ENCODE data around the gene GNAI3. TPM values are rescaled to one million over a fixed set of nuclear protein-coding genes. Genes with fewer than 3 reads are reported as not detected.

GNAI3 gene
- total RNA-seq, 1 experiment from 2014 or later = 6.8 TPM

GRCh38 chr1:109513110-109513710, 35.2 kb upstream of the GNAI3 start:
- H4K20me1 ChIP-seq (ENCODE audit: low read length) = no peaks in the 10 kb centered on the region
- CTCF ChIA-PET = no interaction called here

GRCh38 chr1:109514846-109515245, 33.6 kb upstream of the GNAI3 start:
- DNase-seq = no peak
- intact Hi-C loops (cut with micrococcal nuclease) = no loop called here
- H3K9me2 ChIP-seq (replicated peaks; ENCODE audit: low read length) = no peaks in the 10 kb centered on the region
- H3K9me3 ChIP-seq (ENCODE audit: low read length) = no peaks in the 10 kb centered on the region
- H3K9ac ChIP-seq (ENCODE audit: low read length) = no peak overlapping the region
- no peaks in the 10 kb centered on the region for H3K79me2 ChIP-seq (ENCODE audit: low read length)
- H3K4me2 ChIP-seq (ENCODE audit: low read length) = no peak overlapping the region
- no peak for ATAC-seq
- no peaks in the 10 kb centered on the region for H3K36me3 ChIP-seq (ENCODE audit: low read depth, low read length)
- POLR2A ChIA-PET (ENCODE audit: unreplicated experiment) = no interaction called here
- TF ChIP-seq EZH2 (IDR thresholded peaks at IDR 0.05; ENCODE audit: low read length, unreplicated experiment) (no peak), CTCF (conservative IDR thresholded peaks at IDR 0.05; ENCODE audit: low read depth, low read length) (no peak), EZH2phosphoT487 (IDR thresholded peaks at IDR 0.05; ENCODE audit: borderline replicate concordance, low read length) (no peak)
- no peak overlapping the region for H2AFZ ChIP-seq (ENCODE audit: low read length)
- H4K20me1 ChIP-seq (ENCODE audit: low read length) = no peaks in the 10 kb centered on the region
- CTCF ChIA-PET = no interaction called here
- BruUV-seq (replicated peaks) = no TSS peak
- H3F3A ChIP-seq (ENCODE audit: low read length, unreplicated experiment) = no peaks in the 10 kb centered on the region
- no peaks in the 10 kb centered on the region for H3K27me3 ChIP-seq (ENCODE audit: low read length)
- H3K27ac ChIP-seq (ENCODE audit: low read length) = no peak overlapping the region
- no peak overlapping the region for H3K4me3 ChIP-seq (ENCODE audit: low read length)
- peaks cover 6% of the 10 kb centered on the region; the same call in 1 of the 2 replicates for H3K4me1 ChIP-seq (ENCODE audit: insufficient read depth, low read length)

More at GRCh38 chr1:109513110-109513710, 35.2 kb upstream of the GNAI3 start:
- H3K79me2 ChIP-seq (ENCODE audit: low read length) = no peaks in the 10 kb centered on the region
- ATAC-seq = no peak
- H3K4me2 ChIP-seq (ENCODE audit: low read length) = no peak overlapping the region
- H3K4me1 ChIP-seq (ENCODE audit: insufficient read depth, low read length) = peaks cover 6% of the 10 kb centered on the region; the same call in 1 of the 2 replicates
- H3K9me3 ChIP-seq (ENCODE audit: low read length) = no peaks in the 10 kb centered on the region
- H3K9me2 ChIP-seq (replicated peaks; ENCODE audit: low read length) = no peaks in the 10 kb centered on the region
- no peak overlapping the region for H3K27ac ChIP-seq (ENCODE audit: low read length)
- TF ChIP-seq EZH2 (IDR thresholded peaks at IDR 0.05; ENCODE audit: low read length, unreplicated experiment) (no peak), CTCF (conservative IDR thresholded peaks at IDR 0.05; ENCODE audit: low read depth, low read length) (no peak), EZH2phosphoT487 (IDR thresholded peaks at IDR 0.05; ENCODE audit: borderline replicate concordance, low read length) (no peak)
- H3K36me3 ChIP-seq (ENCODE audit: low read depth, low read length) = no peaks in the 10 kb centered on the region
- H2AFZ ChIP-seq (ENCODE audit: low read length) = no peak overlapping the region
- no peak for DNase-seq
- POLR2A ChIA-PET (ENCODE audit: unreplicated experiment) = no interaction called here
- no peak overlapping the region for H3K9ac ChIP-seq (ENCODE audit: low read length)
- H3K4me3 ChIP-seq (ENCODE audit: low read length) = no peak overlapping the region
- BruUV-seq (replicated peaks) = no TSS peak
- H3K27me3 ChIP-seq (ENCODE audit: low read length) = no peaks in the 10 kb centered on the region
- intact Hi-C loops (cut with micrococcal nuclease) = no loop called here
- H3F3A ChIP-seq (ENCODE audit: low read length, unreplicated experiment) = no peaks in the 10 kb centered on the region

GRCh38 chr1:109516872-109517271, 31.5 kb upstream of the GNAI3 start:
- TF ChIP-seq EZH2phosphoT487 (IDR thresholded peaks at IDR 0.05; ENCODE audit: borderline replicate concordance, low read length) (no peak), EZH2 (IDR thresholded peaks at IDR 0.05; ENCODE audit: low read length, unreplicated experiment) (no peak), CTCF (conservative IDR thresholded peaks at IDR 0.05; ENCODE audit: low read depth, low read length) (no peak)
- Histone ChIP-seq H3K9me2 (replicated peaks; ENCODE audit: low read length) (no peaks in the 10 kb centered on the region), H3F3A (ENCODE audit: low read length, unreplicated experiment) (no peaks in the 10 kb centered on the region), H3K9me3 (ENCODE audit: low read length) (no peaks in the 10 kb centered on the region), H3K4me1 (ENCODE audit: insufficient read depth, low read length) (no peaks in the 10 kb centered on the region), H2AFZ (ENCODE audit: low read length) (no peak overlapping the region), H3K9ac (ENCODE audit: low read length) (no peak overlapping the region), H3K4me2 (ENCODE audit: low read length) (no peak overlapping the region), H3K27ac (ENCODE audit: low read length) (no peak overlapping the region), H3K36me3 (ENCODE audit: low read depth, low read length) (no peaks in the 10 kb centered on the region), H3K79me2 (ENCODE audit: low read length) (no peaks in the 10 kb centered on the region), H3K4me3 (ENCODE audit: low read length) (no peak overlapping the region), H3K27me3 (ENCODE audit: low read length) (no peaks in the 10 kb centered on the region), H4K20me1 (ENCODE audit: low read length) (no peaks in the 10 kb centered on the region)
- ChIA-PET POLR2A (ENCODE audit: unreplicated experiment) (no interaction called here), CTCF (no interaction called here)
- intact Hi-C loops (cut with micrococcal nuclease) = no loop called here
- DNase-seq = no peak
- ATAC-seq = no peak
- no TSS peak for BruUV-seq (replicated peaks)

Measured in PC-3 (cell line).